CD4-positive, alpha-beta T cell (primary cell): ENCODE data around the gene SKOR1. TPM values are rescaled to one million over a fixed set of nuclear protein-coding genes. Genes with fewer than 3 reads are reported as not detected.

Experiments
- ATAC-seq: fragments of 200-7000 bp; cut with Tn5 transposase; one replicate; pipeline ENCODE4 v1.10.0; 2022; ENCODE audit warnings: mild to moderate bottlenecking; ENCODE audit not compliant: poor library complexity
- CTCF ChIA-PET: fragments of 350-600 bp; sonication (Branson Sonifier 250); formaldehyde crosslinking; loops from one replicate; lab custom pipeline; 2021; ENCODE audit warnings: antibody characterized with exemption, inconsistent platforms; lab: Charles Lee
- POLR2A ChIA-PET: fragments of 350-600 bp; sonication (Branson Sonifier 250); formaldehyde crosslinking; loops from one replicate; lab custom pipeline; 2021; ENCODE audit warnings: antibody characterized with exemption, inconsistent platforms; lab: Charles Lee
- DNase-seq, 14 experiments: peaks; one replicate each; pipeline ENCODE4 v3.0.0-alpha.2; 2013 to 2020; ENCODE audit warnings: mixed read lengths in 2 of 14
- H3K27ac ChIP-seq, 2 donors: one replicate each; pipeline versions ENCODE4 v1.5.1 to v1.7.0; 2013; ENCODE audit warnings: low read length in 2 of 2, low read depth in 1 of 2, mild to moderate bottlenecking in 1 of 2
- H3K27me3 ChIP-seq, 2 experiments: 1 replicate in 1 of 2; 2 replicates in 1 of 2; pipeline versions ENCODE4 v1.6.1 to v1.7.0; 2013; ENCODE audit warnings: low read length in 2 of 2, control low read depth in 1 of 2, mild to moderate bottlenecking in 1 of 2, moderate library complexity in 1 of 2; ENCODE audit not compliant: insufficient read depth in 2 of 2, control insufficient read depth in 1 of 2
- H3K36me3 ChIP-seq: one replicate; pipeline ENCODE4 v1.6.1; 2013; ENCODE audit warnings: low read length, control low read depth; ENCODE audit not compliant: insufficient read depth
- H3K4me1 ChIP-seq: one replicate; pipeline ENCODE4 v1.6.1; 2013; ENCODE audit warnings: low read length, control low read depth; ENCODE audit not compliant: insufficient read depth
- H3K4me3 ChIP-seq: one replicate; pipeline ENCODE4 v1.5.1; 2013; ENCODE audit warnings: mild to moderate bottlenecking, low read length, moderate library complexity
- H3K9me3 ChIP-seq, 2 experiments: 1 replicate in 1 of 2; 2 replicates in 1 of 2; pipeline versions ENCODE4 v1.6.1 to v1.7.0; 2013; ENCODE audit warnings: low read length in 2 of 2, mild to moderate bottlenecking in 2 of 2, control low read depth in 1 of 2, moderate library complexity in 1 of 2; ENCODE audit not compliant: control insufficient read depth in 1 of 2, insufficient read depth in 1 of 2
- H3K27ac Mint-ChIP-seq: one replicate; pipeline ENCODE4 v1.8.0; 2020; ENCODE audit warnings: mixed read lengths
- H3K27me3 Mint-ChIP-seq: one replicate; pipeline ENCODE4 v1.8.0; 2021; ENCODE audit warnings: mixed read lengths
- H3K36me3 Mint-ChIP-seq: one replicate; pipeline ENCODE4 v1.8.0; 2021; ENCODE audit warnings: low read depth, mixed read lengths
- H3K4me1 Mint-ChIP-seq: one replicate; pipeline ENCODE4 v1.8.0; 2021; ENCODE audit warnings: low read depth, mixed read lengths
- H3K4me3 Mint-ChIP-seq: one replicate; pipeline ENCODE4 v1.8.0; 2020; ENCODE audit warnings: mild to moderate bottlenecking, mixed read lengths
- H3K9me3 Mint-ChIP-seq: one replicate; pipeline ENCODE4 v1.8.0; 2020; ENCODE audit warnings: mixed read lengths
- intact Hi-C, 2 experiments: fragments of 100-400 bp; cut with DNase I in 1 of 2; cut with micrococcal nuclease in 1 of 2; formaldehyde crosslinking; loops; one replicate each; pipeline versions ENCODE4 v1.15.1 to v1.9.0; 2023 to 2025; cut with DNase I, micrococcal nuclease
- total RNA-seq, 174 experiments: library from RNA in 2 of 174; stranded (reverse) in 2 of 174; gene quantifications; one replicate each; pipeline ENCODE4 v1.2.3 and lab custom pipeline; 2021 to 2026
- TF ChIP-seq, protein P1 (sequence below): fragments of 200-600 bp; IDR thresholded peaks from one replicate; pipeline ENCODE4 v1.8.0; 2022; ENCODE audit warnings: antibody characterized with exemption, mild to moderate bottlenecking

The SKOR1 gene
- total RNA-seq, 2 experiments from 2014 or later: 1.8 to 2.2 TPM

DNA sequence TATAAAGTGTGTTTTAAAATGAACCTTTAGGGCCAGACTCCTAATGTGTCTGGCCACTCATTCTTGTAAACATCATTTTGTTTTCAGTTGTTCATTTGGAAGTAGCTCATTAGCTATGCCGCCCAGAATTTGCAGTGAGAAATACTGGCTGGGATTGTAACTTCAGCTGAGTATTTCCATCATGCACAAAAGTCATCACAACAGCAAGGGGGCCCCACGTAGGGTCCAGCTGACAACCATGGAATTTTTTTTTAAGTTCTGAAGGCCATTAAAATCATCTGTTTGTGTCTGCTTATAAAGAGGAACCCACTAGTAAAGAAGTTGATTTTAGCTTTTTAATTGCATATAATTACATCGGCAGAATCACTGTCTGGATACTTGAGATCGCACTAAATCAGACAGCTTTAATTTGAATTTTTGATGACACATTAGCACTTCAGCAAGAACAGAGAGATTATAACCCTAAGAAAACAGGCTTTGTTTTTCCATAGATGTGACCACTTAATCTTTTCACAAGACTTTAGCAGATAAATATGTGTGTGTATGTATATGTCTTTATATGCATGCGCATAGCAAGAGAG, 46.3 kb upstream of the SKOR1 start:
- DNase-seq (no peak), ATAC-seq (no peak)
- POLR2A ChIA-PET: no interaction called here

DNA sequence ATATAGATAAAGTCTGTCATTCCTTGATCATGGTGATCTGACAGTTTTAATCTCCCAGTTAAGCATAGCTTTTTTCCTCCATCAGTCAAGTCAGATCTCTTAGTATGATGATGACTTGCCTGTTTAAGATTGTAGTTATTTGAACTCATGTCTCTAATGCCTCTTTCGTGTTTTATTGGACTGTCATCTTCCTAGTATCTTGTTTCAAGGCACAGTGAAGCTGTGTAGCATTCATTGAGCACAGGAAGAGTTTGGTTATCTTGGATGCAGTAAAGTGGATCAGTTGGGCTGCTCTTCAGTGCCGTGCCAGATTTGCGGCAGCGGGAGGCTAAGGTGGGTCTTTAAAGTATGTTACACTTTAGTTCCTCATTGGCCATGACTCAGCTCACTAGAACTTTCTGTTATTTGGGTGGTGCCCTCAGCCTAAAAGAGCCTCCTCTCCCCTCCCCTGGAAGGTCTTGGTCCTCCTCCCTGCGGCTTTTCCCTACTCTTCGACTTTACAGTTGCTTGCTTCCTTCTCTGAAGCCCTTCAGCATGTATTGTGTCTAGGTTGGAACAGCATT, 45.7 kb upstream of the SKOR1 start:
- Mint-ChIP-seq H3K36me3 (peaks cover 17% of the 10 kb centered on the region), H3K27me3 (no peaks in the 10 kb centered on the region), H3K9me3 (no peaks in the 10 kb centered on the region), H3K4me1 (peaks cover 26% of the 10 kb centered on the region), H3K27ac (no peak overlapping the region), H3K4me3 (no peak overlapping the region)
- Histone ChIP-seq H3K27ac (no peak overlapping the region), H3K4me1 (peaks cover 17% of the 10 kb centered on the region), H3K36me3 (no peaks in the 10 kb centered on the region), H3K27me3 (no peaks in the 10 kb centered on the region), H3K4me3 (no peak overlapping the region), H3K9me3 (no peaks in the 10 kb centered on the region)
- ChIA-PET POLR2A (no interaction called here), CTCF (no interaction called here)
- DNase-seq (peak in 1 of 14 experiments; percentile 16), ATAC-seq (no peak)
- intact Hi-C loops: no loop called here
- TF ChIP-seq, protein P1, sequence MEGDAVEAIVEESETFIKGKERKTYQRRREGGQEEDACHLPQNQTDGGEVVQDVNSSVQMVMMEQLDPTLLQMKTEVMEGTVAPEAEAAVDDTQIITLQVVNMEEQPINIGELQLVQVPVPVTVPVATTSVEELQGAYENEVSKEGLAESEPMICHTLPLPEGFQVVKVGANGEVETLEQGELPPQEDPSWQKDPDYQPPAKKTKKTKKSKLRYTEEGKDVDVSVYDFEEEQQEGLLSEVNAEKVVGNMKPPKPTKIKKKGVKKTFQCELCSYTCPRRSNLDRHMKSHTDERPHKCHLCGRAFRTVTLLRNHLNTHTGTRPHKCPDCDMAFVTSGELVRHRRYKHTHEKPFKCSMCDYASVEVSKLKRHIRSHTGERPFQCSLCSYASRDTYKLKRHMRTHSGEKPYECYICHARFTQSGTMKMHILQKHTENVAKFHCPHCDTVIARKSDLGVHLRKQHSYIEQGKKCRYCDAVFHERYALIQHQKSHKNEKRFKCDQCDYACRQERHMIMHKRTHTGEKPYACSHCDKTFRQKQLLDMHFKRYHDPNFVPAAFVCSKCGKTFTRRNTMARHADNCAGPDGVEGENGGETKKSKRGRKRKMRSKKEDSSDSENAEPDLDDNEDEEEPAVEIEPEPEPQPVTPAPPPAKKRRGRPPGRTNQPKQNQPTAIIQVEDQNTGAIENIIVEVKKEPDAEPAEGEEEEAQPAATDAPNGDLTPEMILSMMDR: no peak

More for the DNA sequence above, 46.3 kb upstream of the SKOR1 start:
- Mint-ChIP-seq H3K27me3 (no peaks in the 10 kb centered on the region), H3K4me1 (peaks cover 20% of the 10 kb centered on the region), H3K27ac (no peak overlapping the region), H3K9me3 (no peaks in the 10 kb centered on the region), H3K36me3 (peaks cover 19% of the 10 kb centered on the region), H3K4me3 (no peak overlapping the region)
- TF ChIP-seq, protein P1: no peak
- no peaks in the 10 kb centered on the region for H3K9me3 ChIP-seq
- H3K27me3 ChIP-seq: no peaks in the 10 kb centered on the region
- intact Hi-C loops: no loop called here
- H3K36me3 ChIP-seq: no peaks in the 10 kb centered on the region
- CTCF ChIA-PET: no interaction called here
- peaks cover 12% of the 10 kb centered on the region for H3K4me1 ChIP-seq
- no peak overlapping the region for H3K4me3 ChIP-seq
- no peak overlapping the region for H3K27ac ChIP-seq

DNA sequence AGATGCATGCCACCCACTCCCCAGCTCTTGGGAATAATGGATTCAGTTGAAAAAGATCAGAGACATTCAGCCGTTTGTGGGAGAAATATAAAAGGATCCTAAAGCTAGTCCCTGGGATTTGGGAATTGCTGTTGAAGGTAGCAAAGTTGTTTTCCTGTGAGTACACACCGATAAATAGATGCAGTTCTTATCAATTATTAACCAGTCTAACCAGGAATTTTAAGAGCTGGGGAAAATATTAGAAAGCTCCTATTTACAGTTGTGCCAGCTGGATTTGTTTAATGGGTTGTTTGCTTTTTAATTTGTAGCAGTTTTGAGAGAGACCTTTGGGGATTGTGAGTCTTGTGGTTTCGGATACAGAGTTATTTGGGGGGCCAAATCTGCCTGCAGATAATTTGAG, 44.2 kb upstream of the SKOR1 start:
- Mint-ChIP-seq H3K36me3 (peaks cover 6% of the 10 kb centered on the region), H3K27me3 (no peaks in the 10 kb centered on the region), H3K4me1 (peaks cover 38% of the 10 kb centered on the region), H3K9me3 (no peaks in the 10 kb centered on the region), H3K4me3 (no peak overlapping the region), H3K27ac (no peak overlapping the region)
- ChIA-PET POLR2A (no interaction called here), CTCF (no interaction called here)
- Histone ChIP-seq H3K4me1 (peaks cover 28% of the 10 kb centered on the region), H3K9me3 (no peaks in the 10 kb centered on the region), H3K27me3 (no peaks in the 10 kb centered on the region), H3K27ac (no peak overlapping the region), H3K36me3 (no peaks in the 10 kb centered on the region), H3K4me3 (no peak overlapping the region)
- TF ChIP-seq, protein P1: no peak
- intact Hi-C loops: no loop called here
- ATAC-seq (no peak), DNase-seq (no peak)
